K562 (cell line): ENCODE data around the gene SYK. TPM values are rescaled to one million over a fixed set of nuclear protein-coding genes. Genes with fewer than 3 reads are reported as not detected.
A peak's percentile ranks its signal among the peaks of the same experiment; 100 is the strongest.

Experiments
- ATAC-seq: fragments of 200-7000 bp; cut with Tn5 transposase; 3 replicates; pipeline ENCODE4 v1.9.1; 2020; ENCODE audit warnings: moderate library complexity
- BruUV-seq: library from RNA; stranded (reverse); fragments of 400-500 nt; replicated peaks from 2 replicates; lab custom pipeline; 2021; lab: Mats Ljungman, UMichigan
- CTCF ChIA-PET: fragments of 300-600 bp; formaldehyde crosslinking; extraction: SDS; loops from one replicate; lab custom pipeline; 2021; ENCODE audit warnings: low intra/inter-chr PET ratio; lab: Yijun Ruan, JAX
- POLR2A ChIA-PET: fragments of 300-600, 350-650 bp; sonication (Branson Sonifier 250); formaldehyde crosslinking; extraction: SDS; loops from one replicate; lab custom pipeline; 2021; ENCODE audit warnings: antibody characterized with exemption, inconsistent platforms; lab: Yijun Ruan, JAX
- DNase-seq, 4 experiments: peaks; one replicate each; pipeline versions ENCODE4 v3.0.0 to v3.0.0-alpha.2; 2011 to 2018; ENCODE audit warnings: low spot score in 3 of 4, mixed read lengths in 3 of 4; ENCODE audit errors: extremely low read depth in 1 of 4
- FAIRE-seq: peaks from 2 replicates; lab custom pipeline; 2011; peaks lifted over from hg19 to GRCh38; lab: Jason Lieb, UNC
- H2AFZ ChIP-seq: 2 replicates; pipeline ENCODE4 v1.6.0; 2011; ENCODE audit warnings: low read depth, low read length, control low read depth, inconsistent platforms
- H3K27ac ChIP-seq: fragments of 200-600 bp; 3 replicates; pipeline ENCODE4 v1.8.0; 2011; ENCODE audit warnings: low read depth, mild to moderate bottlenecking, control low read depth, inconsistent platforms, low read length, moderate library complexity, mixed read lengths; ENCODE audit errors: extremely low read depth
- H3K27me3 ChIP-seq, 2 experiments: fragments of 300-600 bp in 1 of 2; 2 replicates in 1 of 2; 3 replicates in 1 of 2; pipeline versions ENCODE4 v1.6.0 to v1.8.0; 2011; ENCODE audit warnings: inconsistent platforms in 2 of 2, low read length in 2 of 2, mild to moderate bottlenecking in 1 of 2, mixed read lengths in 1 of 2, moderate library complexity in 1 of 2; ENCODE audit not compliant: control insufficient read depth in 2 of 2, insufficient read depth in 2 of 2
- H3K36me3 ChIP-seq: fragments of 300-600 bp; 3 replicates; pipeline ENCODE4 v1.8.0; 2011; ENCODE audit warnings: mild to moderate bottlenecking, low read length, inconsistent platforms; ENCODE audit not compliant: control insufficient read depth, insufficient read depth
- H3K4me1 ChIP-seq, 2 experiments: fragments of 200-600 bp in 1 of 2; replicated peaks in 1 of 2; 2 replicates in 1 of 2; 3 replicates in 1 of 2; pipeline versions ENCODE4 v1.5.1 to v1.8.0; 2011; ENCODE audit warnings: inconsistent platforms in 2 of 2, low read length in 2 of 2, mild to moderate bottlenecking in 1 of 2, mixed read lengths in 1 of 2, moderate library complexity in 1 of 2; ENCODE audit not compliant: control insufficient read depth in 2 of 2, insufficient read depth in 2 of 2
- H3K4me2 ChIP-seq: 2 replicates; pipeline ENCODE4 v1.6.1; 2011; ENCODE audit warnings: low read length, control low read depth, inconsistent platforms, mixed read lengths; ENCODE audit not compliant: insufficient read depth
- H3K4me3 ChIP-seq: fragments of 200-600 bp; sonication (generic), shearing (Covaris generic); 2 replicates; pipeline ENCODE4 v1.5.1; 2016; ENCODE audit warnings: control low read depth, inconsistent platforms
- H3K79me2 ChIP-seq: fragments of 200-600 bp; 3 replicates; pipeline ENCODE4 v1.8.0; 2011; ENCODE audit warnings: low read length, inconsistent platforms; ENCODE audit not compliant: control insufficient read depth, insufficient read depth
- H3K9ac ChIP-seq, 2 experiments: 2 replicates each; pipeline versions ENCODE4 v1.6.0 to v1.6.1; 2011; ENCODE audit warnings: low read depth in 2 of 2, low read length in 2 of 2, control low read depth in 1 of 2, inconsistent platforms in 1 of 2, mild to moderate bottlenecking in 1 of 2, mixed read lengths in 1 of 2; ENCODE audit not compliant: insufficient read depth in 1 of 2
- H3K9me1 ChIP-seq: one replicate; pipeline ENCODE4 v1.6.0; 2011; ENCODE audit warnings: inconsistent platforms, mild to moderate bottlenecking, low read length, moderate library complexity; ENCODE audit not compliant: control insufficient read depth, insufficient read depth
- H3K9me3 ChIP-seq: replicated peaks from 2 replicates; pipeline ENCODE4 v1.5.1; 2011; ENCODE audit warnings: low read depth, low read length, inconsistent platforms; ENCODE audit not compliant: control insufficient read depth, insufficient read depth
- H4K20me1 ChIP-seq: replicated peaks from 2 replicates; pipeline ENCODE4 v1.6.1; 2011; ENCODE audit warnings: low read length, inconsistent platforms, mixed read lengths; ENCODE audit not compliant: control insufficient read depth, insufficient read depth
- NCOA4 ChIP-seq: fragments of 450-650 bp; IDR thresholded peaks from 2 replicates; pipeline ENCODE4 v1.6.1; 2018; ENCODE audit warnings: mild to moderate bottlenecking; ENCODE audit not compliant: partially characterized antibody
- NELFE ChIP-seq: IDR thresholded peaks from 2 replicates; pipeline ENCODE4 v1.6.1; 2011; ENCODE audit warnings: mild to moderate bottlenecking; ENCODE audit not compliant: insufficient read depth, insufficient read length
- ZBTB7A ChIP-seq: IDR thresholded peaks from 2 replicates; pipeline ENCODE4 v1.6.1; 2011; ENCODE audit warnings: low read depth, mild to moderate bottlenecking, low read length, moderate library complexity, borderline replicate concordance; ENCODE audit not compliant: control insufficient read depth
- WGBS: fragments of 100-300 bp; shearing (Covaris generic); methylation state at CpG from one replicate; pipeline ENCODE4 v1.1.6; 2016; ENCODE audit warnings: low coverage, mixed read lengths; ENCODE audit not compliant: insufficient coverage; ENCODE audit errors: missing lambda C conversion rate; 5-methylcytosine and 5-hydroxymethylcytosine counted together
- in situ Hi-C: fragments of 300-500 bp; cut with MboI; formaldehyde crosslinking; loops from 4 replicates; pipeline ENCODE4 v1.15.0; 2018; ENCODE audit warnings: inconsistent platforms, mixed read lengths
- intact Hi-C: fragments of 100-400 bp; cut with micrococcal nuclease; formaldehyde crosslinking; loops from 2 replicates; pipeline ENCODE4 v1.14.2; 2022
- polyA plus RNA-seq, 8 experiments: library from polyadenylated mRNA; depleted of rRNA in 4 of 8; stranded (reverse) in 5 of 8; unstranded in 3 of 8; fragments of >200 nt; fragmentation: Nextera tagmentation in 2 of 8; fragmentation: Illumina TruSeq in 1 of 8; extraction: Ambion mirVana in 2 of 8; extraction: Trizol in 1 of 8; gene quantifications; 2 replicates each; pipeline versions ENCODE4 v1.2.1 to v1.2.3, GENCODE V29; 2011 to 2014; ENCODE audit warnings: inconsistent platforms in 1 of 8, missing spikeins in 1 of 8
- total RNA-seq, 7 experiments: library from RNA; depleted of rRNA in 6 of 7; stranded (reverse); fragments of >200 nt in 6 of 7; fragmentation: Illumina TruSeq in 2 of 7; extraction: Trizol in 2 of 7; gene quantifications; 2 replicates each; pipeline versions ENCODE4 v1.2.1 to v1.2.3, GENCODE V29; 2011 to 2021; ENCODE audit warnings: low replicate concordance in 1 of 7
- TF ChIP-seq, protein P1 (sequence below), 2 experiments: fragments of 150-350 bp in 1 of 2; IDR thresholded peaks; 2 replicates each; pipeline ENCODE4 v1.6.1; 2012 to 2016; ENCODE audit warnings: low read depth in 2 of 2, low read length in 2 of 2, mild to moderate bottlenecking in 1 of 2, moderate library complexity in 1 of 2

SYK gene
- total and polyA plus RNA-seq, 9 of the 15 experiments (the other 6 are each of a cell fraction or from before 2014, with no cell fraction given), result 3.9 to 32.7 (median 16.7) TPM

GRCh38 chr9:90813046-90813445, 11.4 kb downstream of the SYK start:
- WGBS, result 45% methylated on average over 7 of the region's 8 CpGs
- FAIRE-seq (no peak), ATAC-seq (no peak), DNase-seq (peak in 1 of 4 experiments; percentile 17)
- Histone ChIP-seq H3K4me1 (peaks cover 6 to 25% of the 10 kb centered on the region in 2 experiments; a peak in 4 of 5 replicates), H3K4me3 (no peak overlapping the region), H3K4me2 (no peak overlapping the region), H3K79me2 (peaks cover 22% of the 10 kb centered on the region), H3K27ac (no peak overlapping the region), H3K9ac (no peak overlapping the region), H2AFZ (no peak overlapping the region), H3K9me3 (no peaks in the 10 kb centered on the region)
- CTCF ChIA-PET, result no interaction called here
- in situ Hi-C loops, result no loop called here
- no TSS peak for BruUV-seq
- no peak for TF ChIP-seq NCOA4
- TF ChIP-seq, all 486 proteins: peak for 0
- POLR2A ChIA-PET, result interaction anchor here (1.0 to 1.6 kb wide), 2 partner anchors 9 to 15 kb away, joined by 3 to 4 read pairs; no protein-coding TSS in a partner anchor
- H4K20me1 ChIP-seq, result no peaks in the 10 kb centered on the region; the same call in 1 of the 2 replicates
- 0 out of 3 replicates have a peak, but pooled peaks cover 3% of the 10 kb centered on the region for H3K36me3 ChIP-seq
- no peaks in the 10 kb centered on the region for H3K9me1 ChIP-seq
- no peaks in the 10 kb centered on the region for H3K27me3 ChIP-seq
- intact Hi-C loops, result no loop called here

GRCh38 chr9:90813523-90813922, 11.9 kb downstream of the SYK start:
- BruUV-seq, result no TSS peak

More at GRCh38 chr9:90813523-90813922, 11.9 kb downstream of the SYK start:
- H3K36me3 ChIP-seq, result 0 out of 3 replicates have a peak, but pooled peaks cover 3% of the 10 kb centered on the region
- FAIRE-seq (no peak), DNase-seq (no peak), ATAC-seq (no peak)
- intact Hi-C loops, result no loop called here
- H3K27me3 ChIP-seq, result no peaks in the 10 kb centered on the region
- no peak overlapping the region for H3K27ac ChIP-seq
- WGBS, result 77% methylated on average over 2 of the region's 2 CpGs
- in situ Hi-C loops, result no loop called here
- ChIA-PET CTCF (no interaction called here), POLR2A (interaction anchor here (1.0 kb wide), 1 partner anchor 10 kb away, joined by 3 read pairs; no protein-coding TSS in a partner anchor)
- no peak overlapping the region for H3K4me2 ChIP-seq
- no peak overlapping the region for H3K4me3 ChIP-seq
- H3K4me1 ChIP-seq, result peaks cover 6 to 29% of the 10 kb centered on the region in 2 experiments; a peak in 4 of 5 replicates
- peaks cover 24% of the 10 kb centered on the region for H3K79me2 ChIP-seq
- H3K9me3 ChIP-seq, result no peaks in the 10 kb centered on the region
- no peak overlapping the region for H2AFZ ChIP-seq
- no peak overlapping the region for H3K9ac ChIP-seq
- no peaks in the 10 kb centered on the region; the same call in 1 of the 2 replicates for H4K20me1 ChIP-seq
- no peaks in the 10 kb centered on the region for H3K9me1 ChIP-seq
- TF ChIP-seq ZBTB7A, result no peak
- TF ChIP-seq NELFE, result no peak
- TF ChIP-seq, protein P1, sequence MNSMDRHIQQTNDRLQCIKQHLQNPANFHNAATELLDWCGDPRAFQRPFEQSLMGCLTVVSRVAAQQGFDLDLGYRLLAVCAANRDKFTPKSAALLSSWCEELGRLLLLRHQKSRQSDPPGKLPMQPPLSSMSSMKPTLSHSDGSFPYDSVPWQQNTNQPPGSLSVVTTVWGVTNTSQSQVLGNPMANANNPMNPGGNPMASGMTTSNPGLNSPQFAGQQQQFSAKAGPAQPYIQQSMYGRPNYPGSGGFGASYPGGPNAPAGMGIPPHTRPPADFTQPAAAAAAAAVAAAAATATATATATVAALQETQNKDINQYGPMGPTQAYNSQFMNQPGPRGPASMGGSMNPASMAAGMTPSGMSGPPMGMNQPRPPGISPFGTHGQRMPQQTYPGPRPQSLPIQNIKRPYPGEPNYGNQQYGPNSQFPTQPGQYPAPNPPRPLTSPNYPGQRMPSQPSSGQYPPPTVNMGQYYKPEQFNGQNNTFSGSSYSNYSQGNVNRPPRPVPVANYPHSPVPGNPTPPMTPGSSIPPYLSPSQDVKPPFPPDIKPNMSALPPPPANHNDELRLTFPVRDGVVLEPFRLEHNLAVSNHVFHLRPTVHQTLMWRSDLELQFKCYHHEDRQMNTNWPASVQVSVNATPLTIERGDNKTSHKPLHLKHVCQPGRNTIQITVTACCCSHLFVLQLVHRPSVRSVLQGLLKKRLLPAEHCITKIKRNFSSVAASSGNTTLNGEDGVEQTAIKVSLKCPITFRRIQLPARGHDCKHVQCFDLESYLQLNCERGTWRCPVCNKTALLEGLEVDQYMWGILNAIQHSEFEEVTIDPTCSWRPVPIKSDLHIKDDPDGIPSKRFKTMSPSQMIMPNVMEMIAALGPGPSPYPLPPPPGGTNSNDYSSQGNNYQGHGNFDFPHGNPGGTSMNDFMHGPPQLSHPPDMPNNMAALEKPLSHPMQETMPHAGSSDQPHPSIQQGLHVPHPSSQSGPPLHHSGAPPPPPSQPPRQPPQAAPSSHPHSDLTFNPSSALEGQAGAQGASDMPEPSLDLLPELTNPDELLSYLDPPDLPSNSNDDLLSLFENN (IDR thresholded peaks at IDR 0.05; ENCODE audit: low read depth in 2 of 2, low read length in 2 of 2), result no peak
